Breast epithelium (tissue), 4 donors: ENCODE measurements around the gene HNF4A. TPM values are rescaled to one million over a fixed set of nuclear protein-coding genes. Genes with fewer than 3 reads are reported as not detected.

Experiments used
- DNase-seq, 2 donors: peaks; one replicate each; pipeline ENCODE4 v3.0.0-alpha.2; 2019; ENCODE audit warnings: low spot score in 2 of 2
- H3K27ac ChIP-seq, 2 donors: fragments of 200-600 bp; sonication (generic) in 1 of 2; one replicate each; pipeline ENCODE4 v1.5.1; 2016 to 2019; ENCODE audit warnings: mild to moderate bottlenecking in 1 of 2
- H3K27me3 ChIP-seq, 2 donors: fragments of 200-600 bp; sonication (generic) in 1 of 2; one replicate each; pipeline versions ENCODE4 v1.5.1 to v1.6.0; 2017 to 2019; ENCODE audit warnings: control low read depth in 1 of 2, mild to moderate bottlenecking in 1 of 2
- H3K36me3 ChIP-seq: fragments of 200-600 bp; one replicate; pipeline ENCODE4 v1.5.1; 2019
- H3K4me1 ChIP-seq, 2 donors: fragments of 200-600 bp; sonication (generic); one replicate each; pipeline ENCODE4 v1.5.1; 2016 to 2019; ENCODE audit warnings: control low read depth in 1 of 2
- H3K4me3 ChIP-seq, 3 donors: fragments of 200-600 bp; sonication (generic); 1 replicate in 2 of 3; 2 replicates in 1 of 3; pipeline ENCODE4 v1.5.1; 2016 to 2019; ENCODE audit warnings: mild to moderate bottlenecking in 3 of 3, moderate library complexity in 2 of 3
- H3K9me3 ChIP-seq, 2 donors: fragments of 200-600 bp; sonication (generic) in 1 of 2; one replicate each; pipeline ENCODE4 v1.5.1; 2016 to 2019; ENCODE audit warnings: control low read depth in 1 of 2
- POLR2A ChIP-seq: fragments of 450-650 bp; IDR thresholded peaks from one replicate; pipeline ENCODE4 v1.6.1; 2016; ENCODE audit warnings: antibody characterized with exemption, mild to moderate bottlenecking, moderate library complexity
- POLR2AphosphoS5 ChIP-seq, 3 donors: sonication (generic); formaldehyde crosslinking; IDR thresholded peaks; one replicate each; pipeline ENCODE4 v1.6.1; 2017; ENCODE audit warnings: antibody characterized with exemption in 3 of 3
- intact Hi-C: fragments of 100-400 bp; cut with DNase I; formaldehyde crosslinking; loops from one replicate; pipeline ENCODE4 v1.15.1; 2023; ENCODE audit warnings: low total_unique reads
- total RNA-seq, 3 donors: library from RNA; depleted of rRNA; stranded (reverse); fragments of >200 nt; gene quantifications; one replicate each; pipeline ENCODE4 v1.1.0, GENCODE V29; 2016
- TF ChIP-seq, protein P1 (sequence below), 3 donors: fragments of 450-650 bp; IDR thresholded peaks; one replicate each; pipeline ENCODE4 v1.5.1; 2016 to 2017; ENCODE audit warnings: antibody characterized with exemption in 3 of 3, mild to moderate bottlenecking in 3 of 3, moderate library complexity in 3 of 3

HNF4A gene
- total RNA-seq, 3 donors from 2014 or later: 1.6 TPM; not detected in 2

DNA sequence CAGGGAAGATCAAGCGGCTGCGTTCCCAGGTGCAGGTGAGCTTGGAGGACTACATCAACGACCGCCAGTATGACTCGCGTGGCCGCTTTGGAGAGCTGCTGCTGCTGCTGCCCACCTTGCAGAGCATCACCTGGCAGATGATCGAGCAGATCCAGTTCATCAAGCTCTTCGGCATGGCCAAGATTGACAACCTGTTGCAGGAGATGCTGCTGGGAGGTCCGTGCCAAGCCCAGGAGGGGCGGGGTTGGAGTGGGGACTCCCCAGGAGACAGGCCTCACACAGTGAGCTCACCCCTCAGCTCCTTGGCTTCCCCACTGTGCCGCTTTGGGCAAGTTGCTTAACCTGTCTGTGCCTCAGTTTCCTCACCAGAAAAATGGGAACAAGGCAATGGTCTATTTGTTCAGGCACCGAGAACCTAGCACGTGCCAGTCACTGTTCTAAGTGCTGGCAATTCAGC is 68.6 kb downstream of the HNF4A start:
- H3K27ac ChIP-seq: no peak overlapping the region

GRCh38 chr20:44425923-44426322 is 70.4 kb downstream of the HNF4A start:
- H3K27ac ChIP-seq: no peak overlapping the region
- intact Hi-C loops: no loop called here
- peaks cover 0 to 12% of the 10 kb centered on the region in 2 donors for H3K27me3 ChIP-seq
- no peaks in the 10 kb centered on the region for H3K4me1 ChIP-seq
- TF ChIP-seq, protein P1, sequence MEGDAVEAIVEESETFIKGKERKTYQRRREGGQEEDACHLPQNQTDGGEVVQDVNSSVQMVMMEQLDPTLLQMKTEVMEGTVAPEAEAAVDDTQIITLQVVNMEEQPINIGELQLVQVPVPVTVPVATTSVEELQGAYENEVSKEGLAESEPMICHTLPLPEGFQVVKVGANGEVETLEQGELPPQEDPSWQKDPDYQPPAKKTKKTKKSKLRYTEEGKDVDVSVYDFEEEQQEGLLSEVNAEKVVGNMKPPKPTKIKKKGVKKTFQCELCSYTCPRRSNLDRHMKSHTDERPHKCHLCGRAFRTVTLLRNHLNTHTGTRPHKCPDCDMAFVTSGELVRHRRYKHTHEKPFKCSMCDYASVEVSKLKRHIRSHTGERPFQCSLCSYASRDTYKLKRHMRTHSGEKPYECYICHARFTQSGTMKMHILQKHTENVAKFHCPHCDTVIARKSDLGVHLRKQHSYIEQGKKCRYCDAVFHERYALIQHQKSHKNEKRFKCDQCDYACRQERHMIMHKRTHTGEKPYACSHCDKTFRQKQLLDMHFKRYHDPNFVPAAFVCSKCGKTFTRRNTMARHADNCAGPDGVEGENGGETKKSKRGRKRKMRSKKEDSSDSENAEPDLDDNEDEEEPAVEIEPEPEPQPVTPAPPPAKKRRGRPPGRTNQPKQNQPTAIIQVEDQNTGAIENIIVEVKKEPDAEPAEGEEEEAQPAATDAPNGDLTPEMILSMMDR (IDR thresholded peaks at IDR 0.05): no peak
- H3K4me3 ChIP-seq: no peak overlapping the region
- no peaks in the 10 kb centered on the region for H3K36me3 ChIP-seq
- H3K9me3 ChIP-seq: no peaks in the 10 kb centered on the region
- DNase-seq: no peak

More for the DNA sequence above, 68.6 kb downstream of the HNF4A start:
- DNase-seq: no peak
- TF ChIP-seq, protein P1 (IDR thresholded peaks at IDR 0.05): no peak
- no peak for TF ChIP-seq POLR2AphosphoS5 (IDR thresholded peaks at IDR 0.05)
- TF ChIP-seq POLR2A: no peak
- Histone ChIP-seq H3K27me3 (peaks cover 0 to 12% of the 10 kb centered on the region in 2 donors), H3K9me3 (no peaks in the 10 kb centered on the region), H3K4me1 (no peaks in the 10 kb centered on the region), H3K36me3 (no peaks in the 10 kb centered on the region), H3K4me3 (no peak overlapping the region)
- intact Hi-C loops: no loop called here

- intact Hi-C loops: no loop called here
- H3K4me1 ChIP-seq: no peaks in the 10 kb centered on the region
- H3K27me3 ChIP-seq: peaks cover 0 to 12% of the 10 kb centered on the region in 2 donors
- no peak overlapping the region for H3K4me3 ChIP-seq
- DNase-seq: no peak
- no peak overlapping the region for H3K27ac ChIP-seq
- H3K36me3 ChIP-seq: no peaks in the 10 kb centered on the region
- no peaks in the 10 kb centered on the region for H3K9me3 ChIP-seq
- TF ChIP-seq, protein P1 (IDR thresholded peaks at IDR 0.05): no peak
- no peak for TF ChIP-seq POLR2AphosphoS5 (IDR thresholded peaks at IDR 0.05)
- no peak for TF ChIP-seq POLR2A
Measured at GRCh38 chr20:44426879-44427790, 71.6 kb downstream of the HNF4A start.

DNA sequence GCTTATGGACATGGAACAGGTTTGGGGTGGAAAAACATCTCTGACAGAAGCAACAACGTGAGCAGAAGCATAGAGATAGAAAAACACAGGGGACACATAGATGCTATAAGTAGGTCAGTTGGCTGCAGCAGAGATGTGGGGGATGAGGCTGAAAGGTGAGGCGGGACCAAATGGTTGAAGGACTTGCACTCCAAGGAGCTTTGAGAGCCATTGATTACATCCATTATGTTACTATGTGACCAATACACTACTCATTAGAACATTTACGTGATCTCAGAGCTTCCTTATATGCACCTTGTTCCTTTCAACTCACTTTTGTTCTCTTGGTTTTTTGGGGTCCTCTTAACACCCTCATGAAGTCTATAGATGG is 72.3 kb downstream of the HNF4A start:
- peaks cover 0 to 12% of the 10 kb centered on the region in 2 donors for H3K27me3 ChIP-seq
- no peaks in the 10 kb centered on the region for H3K9me3 ChIP-seq
- intact Hi-C loops: no loop called here
- H3K27ac ChIP-seq: no peak overlapping the region
- no peak overlapping the region for H3K4me3 ChIP-seq
- no peaks in the 10 kb centered on the region for H3K36me3 ChIP-seq
- no peak for DNase-seq
- TF ChIP-seq POLR2AphosphoS5 (IDR thresholded peaks at IDR 0.05): no peak
- no peak for TF ChIP-seq POLR2A
- TF ChIP-seq, protein P1 (IDR thresholded peaks at IDR 0.05): no peak
- H3K4me1 ChIP-seq: no peaks in the 10 kb centered on the region

DNA sequence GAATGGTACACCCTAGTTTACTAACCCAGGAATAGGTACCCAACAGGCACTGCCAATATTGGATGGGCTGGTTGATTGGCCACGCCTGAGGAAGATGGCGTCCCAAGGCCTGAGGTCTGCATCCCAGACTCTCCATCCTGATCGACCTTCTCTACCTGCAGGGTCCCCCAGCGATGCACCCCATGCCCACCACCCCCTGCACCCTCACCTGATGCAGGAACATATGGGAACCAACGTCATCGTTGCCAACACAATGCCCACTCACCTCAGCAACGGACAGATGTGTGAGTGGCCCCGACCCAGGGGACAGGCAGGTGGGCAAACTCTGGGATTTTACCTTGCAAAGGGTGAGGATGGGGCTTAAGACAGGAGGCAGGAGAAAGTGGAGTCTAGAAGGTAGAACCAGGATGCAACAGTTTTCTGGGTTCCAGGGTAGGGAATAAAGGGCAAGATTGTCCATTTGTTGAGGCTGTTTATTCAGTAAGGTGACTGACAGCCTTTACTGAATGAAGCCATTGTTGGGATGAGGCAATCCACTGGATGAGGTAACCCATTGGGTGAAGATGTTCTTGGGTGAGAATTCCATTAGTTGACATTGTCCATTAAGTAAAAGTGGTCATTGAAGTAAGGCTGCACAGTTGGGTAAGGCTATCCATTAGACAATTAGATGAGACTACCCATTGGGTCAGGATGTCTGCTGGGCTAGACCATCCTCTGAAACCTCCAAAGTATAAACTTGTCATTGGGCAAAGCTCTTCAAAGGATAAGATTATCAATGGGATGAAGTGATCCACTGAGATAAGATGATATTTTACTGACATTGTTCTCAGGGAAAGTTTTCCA is 72.9 kb downstream of the HNF4A start:
- Histone ChIP-seq H3K4me3 (no peak overlapping the region), H3K9me3 (no peaks in the 10 kb centered on the region), H3K36me3 (no peaks in the 10 kb centered on the region), H3K27ac (no peak overlapping the region), H3K27me3 (peaks cover 0 to 12% of the 10 kb centered on the region in 2 donors), H3K4me1 (no peaks in the 10 kb centered on the region)
- intact Hi-C loops: no loop called here
- TF ChIP-seq, protein P1 (IDR thresholded peaks at IDR 0.05): no peak
- TF ChIP-seq POLR2AphosphoS5 (IDR thresholded peaks at IDR 0.05): no peak
- no peak for TF ChIP-seq POLR2A
- no peak for DNase-seq
